Panc1 (cell line): ENCODE measurements around the gene NACA2.

Source experiments
- CTCF ChIP-seq: fragments of 450-650 bp; IDR thresholded peaks from 2 replicates; pipeline ENCODE4 v1.5.1; 2017; ENCODE audit warnings: mild to moderate bottlenecking
- SIN3A ChIP-seq: IDR thresholded peaks from 2 replicates; pipeline ENCODE4 v1.6.1; 2012; ENCODE audit warnings: low read depth, mild to moderate bottlenecking, low read length, moderate library complexity, borderline replicate concordance; ENCODE audit not compliant: insufficient read depth

GRCh38 chr17:61611323-61611722, 20.3 kb upstream of the NACA2 start:
- TF ChIP-seq CTCF, result no peak
- no peak for TF ChIP-seq SIN3A
